ENCODE measurements around the gene SMAP2.
"Not testable (repeated sequence)": the region's sequence is repeated elsewhere in the genome, so short reads cannot be mapped to it uniquely, and the experiment has no call there.

The SMAP2 gene

GRCh38 chr1:40373323-40374283 lies at the start of gene SMAP2:
TSS of gene SMAP2 (plus strand) at chr1:40373727. CDS start at chr1:40374121, 394 bp downstream.
- peak; percentile 78 to 85 for DNase-seq

- DNase-seq, result not testable (repeated sequence)
Measured at GRCh38 chr1:40331403-40331802, 42.1 kb upstream of the SMAP2 start.

GRCh38 chr1:40332695-40333094 lies 40.8 kb upstream of the SMAP2 start:
- no peak for DNase-seq

GRCh38 chr1:40337443-40337842 lies 36.1 kb upstream of the SMAP2 start:
- DNase-seq, result no peak

GRCh38 chr1:40338745-40339419 lies 34.6 kb upstream of the SMAP2 start:
- DNase-seq, result peak; percentile 48 to 69

GRCh38 chr1:40339420-40340323 lies 33.9 kb upstream of the SMAP2 start:
- DNase-seq, result peak in 1 of 2 experiments; percentile 4

GRCh38 chr1:40341491-40342380 lies 31.8 kb upstream of the SMAP2 start:
- DNase-seq, result peak; percentile 6 to 25

- not testable (repeated sequence) for DNase-seq
Measured at GRCh38 chr1:40342381-40342717, 31.2 kb upstream of the SMAP2 start.

GRCh38 chr1:40344597-40344996 lies 28.9 kb upstream of the SMAP2 start:
- DNase-seq, result peak; percentile 48 to 53

GRCh38 chr1:40350391-40350790 lies 23.1 kb upstream of the SMAP2 start:
- no peak for DNase-seq

GRCh38 chr1:40351124-40351523 lies 22.4 kb upstream of the SMAP2 start:
- no peak for DNase-seq

GRCh38 chr1:40352126-40352525 lies 21.4 kb upstream of the SMAP2 start:
- no peak for DNase-seq

GRCh38 chr1:40353082-40353481 lies 20.4 kb upstream of the SMAP2 start:
- no peak for DNase-seq

- DNase-seq, result no peak
Measured at GRCh38 chr1:40357625-40358024, 15.9 kb upstream of the SMAP2 start.

GRCh38 chr1:40360631-40361030 lies 12.9 kb upstream of the SMAP2 start:
- no peak for DNase-seq

GRCh38 chr1:40361201-40361600 lies 12.3 kb upstream of the SMAP2 start:
- DNase-seq, result no peak

- DNase-seq, result no peak
Measured at GRCh38 chr1:40361637-40362036, 11.9 kb upstream of the SMAP2 start.

- no peak for DNase-seq
Measured at GRCh38 chr1:40362199-40362598, 11.3 kb upstream of the SMAP2 start.

- no peak for DNase-seq
Measured at GRCh38 chr1:40362699-40363098, 10.8 kb upstream of the SMAP2 start.

GRCh38 chr1:40363721-40364120 lies 9.8 kb upstream of the SMAP2 start:
- no peak for DNase-seq

GRCh38 chr1:40371707-40372258 lies 1.7 kb upstream of the SMAP2 start:
- no peak for DNase-seq
